ENCODE results near the gene ECM1. TPM values are rescaled to one million over a fixed set of nuclear protein-coding genes. Genes with fewer than 3 reads are reported as not detected.

Gene ECM1
- total and polyA plus RNA-seq, 2 of the 8 experiments (the other 6 are each of a cell fraction or from before 2014, with no cell fraction given): 0.95 to 0.98 TPM

DNA sequence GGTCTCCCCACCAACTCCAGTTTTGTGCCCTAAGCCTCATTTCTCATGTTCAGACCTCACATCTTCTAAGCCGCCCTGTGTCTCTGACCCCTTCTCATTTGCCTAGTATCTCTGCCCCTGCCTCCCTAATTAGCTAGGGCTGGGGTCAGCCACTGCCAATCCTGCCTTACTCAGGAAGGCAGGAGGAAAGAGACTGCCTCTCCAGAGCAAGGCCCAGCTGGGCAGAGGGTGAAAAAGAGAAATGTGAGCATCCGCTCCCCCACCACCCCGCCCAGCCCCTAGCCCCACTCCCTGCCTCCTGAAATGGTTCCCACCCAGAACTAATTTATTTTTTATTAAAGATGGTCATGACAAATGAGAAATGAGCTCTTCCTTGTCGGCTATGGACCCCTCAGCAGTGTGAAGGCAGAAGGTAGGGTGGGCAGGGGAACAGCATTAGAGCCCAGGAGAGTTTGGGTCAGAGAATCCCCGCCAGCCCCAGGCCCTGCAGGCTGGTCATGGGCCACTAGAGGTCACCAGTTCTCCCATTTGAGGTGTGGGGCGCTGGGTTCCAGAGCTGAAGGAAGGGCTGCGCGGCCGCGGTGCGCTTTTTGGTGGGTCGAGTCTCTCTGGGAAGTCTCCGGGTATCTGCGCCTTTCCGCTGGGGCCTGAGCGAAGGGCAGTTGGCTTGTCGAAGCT is 52.8 kb downstream of the ECM1 start:
- H3K79me1 ChIP-seq (ENCODE audit: low read depth, low read length): no peaks in the 10 kb centered on the region
- POLR2A ChIA-PET (ENCODE audit: partially characterized antibody): interaction anchor here (0.6 to 43.7 kb wide), 12 partner anchors 10 to 324 kb away, joined by 3 to 1380 read pairs (median 4); partner anchors contain the start of genes ADAMTSL4, ENSA, FALEC and HORMAD1
- H2BK20ac ChIP-seq (ENCODE audit: low read length): 0 out of 2 replicates have a peak overlapping the region, but pooled peaks have one; percentile 72
- CTCF ChIA-PET (ENCODE audit: partially characterized antibody): interaction anchor here (0.6 to 13.7 kb wide), 49 partner anchors 11 to 433 kb away, joined by 3 to 210 read pairs (median 4); partner anchors contain the start of genes ADAMTSL4, CTSK, ENSA and FALEC
- peak overlapping the region; percentile 69 for H4K8ac ChIP-seq (ENCODE audit: extremely low read depth, insufficient read depth, low read length)
- H3K4me2 ChIP-seq (ENCODE audit: insufficient read depth in 1 of 2, low read depth in 2 of 2, low read length in 2 of 2): peak overlapping the region; percentile 85 to 95
- peak overlapping the region; percentile 88; the same call in 1 of the 2 replicates for H3K27ac ChIP-seq (ENCODE audit: low read depth, low read length)
- peaks cover 7% of the 10 kb centered on the region for H3K23me2 ChIP-seq (ENCODE audit: low read depth, low read length)
- no peak overlapping the region for H3K23ac ChIP-seq (ENCODE audit: insufficient read length)
- peak overlapping the region; percentile 63 for H2BK120ac ChIP-seq (replicated peaks; ENCODE audit: low read depth, low read length)
- peak overlapping the region; percentile 97 for H2BK5ac ChIP-seq (ENCODE audit: low read depth, low read length)
- H2AK5ac ChIP-seq (ENCODE audit: low read depth, low read length): 0 out of 2 replicates have a peak overlapping the region, but pooled peaks have one; percentile 42
- peaks cover 0 to under 1% (median under 1%) of the 10 kb centered on the region in 4 experiments; a peak in 2 of 8 replicates for H3K36me3 ChIP-seq (ENCODE audit: control insufficient read depth in 2 of 4, insufficient read depth in 4 of 4, low read length in 3 of 4)
- no peak for FAIRE-seq
- peaks cover 11 to 23% (median 18%) of the 10 kb centered on the region in 4 experiments for H3K4me1 ChIP-seq (replicated peaks in 1 of 4; ENCODE audit: control insufficient read depth in 3 of 4, insufficient read depth in 4 of 4, low read length in 3 of 4)
- TF ChIP-seq POU5F1 (IDR thresholded peaks at IDR 0.05; ENCODE audit: low read depth, low read length): no peak
- TF ChIP-seq PHF8 (conservative IDR thresholded peaks at IDR 0.05; ENCODE audit: low read depth, low read length): 0 out of 2 replicates have a peak, but pooled peaks have one; percentile 25
- peak; percentile 80 to 89 for TF ChIP-seq RAD21 (IDR thresholded peaks at IDR 0.05 in 1 of 2, conservative IDR thresholded peaks at IDR 0.05 in 1 of 2; ENCODE audit: low read depth in 2 of 2, low read length in 2 of 2)
- no peak for TF ChIP-seq EGR1 (IDR thresholded peaks at IDR 0.05; ENCODE audit: borderline replicate concordance, low read depth, low read length)
- TF ChIP-seq, protein P1, sequence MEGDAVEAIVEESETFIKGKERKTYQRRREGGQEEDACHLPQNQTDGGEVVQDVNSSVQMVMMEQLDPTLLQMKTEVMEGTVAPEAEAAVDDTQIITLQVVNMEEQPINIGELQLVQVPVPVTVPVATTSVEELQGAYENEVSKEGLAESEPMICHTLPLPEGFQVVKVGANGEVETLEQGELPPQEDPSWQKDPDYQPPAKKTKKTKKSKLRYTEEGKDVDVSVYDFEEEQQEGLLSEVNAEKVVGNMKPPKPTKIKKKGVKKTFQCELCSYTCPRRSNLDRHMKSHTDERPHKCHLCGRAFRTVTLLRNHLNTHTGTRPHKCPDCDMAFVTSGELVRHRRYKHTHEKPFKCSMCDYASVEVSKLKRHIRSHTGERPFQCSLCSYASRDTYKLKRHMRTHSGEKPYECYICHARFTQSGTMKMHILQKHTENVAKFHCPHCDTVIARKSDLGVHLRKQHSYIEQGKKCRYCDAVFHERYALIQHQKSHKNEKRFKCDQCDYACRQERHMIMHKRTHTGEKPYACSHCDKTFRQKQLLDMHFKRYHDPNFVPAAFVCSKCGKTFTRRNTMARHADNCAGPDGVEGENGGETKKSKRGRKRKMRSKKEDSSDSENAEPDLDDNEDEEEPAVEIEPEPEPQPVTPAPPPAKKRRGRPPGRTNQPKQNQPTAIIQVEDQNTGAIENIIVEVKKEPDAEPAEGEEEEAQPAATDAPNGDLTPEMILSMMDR (IDR thresholded peaks at IDR 0.05; ENCODE audit: control extremely low read depth in 1 of 3, insufficient read depth in 1 of 3, low read depth in 1 of 3, low read length in 3 of 3): peak in 2 of 3 experiments; percentile 89 to 95; a peak in 3 of 4 replicates
- peak; percentile 35; the same call in 1 of the 2 replicates for TF ChIP-seq CREB1 (IDR thresholded peaks at IDR 0.05)
- H4K91ac ChIP-seq (replicated peaks; ENCODE audit: insufficient read length, low read length): peak overlapping the region; percentile 39
- H3K79me2 ChIP-seq (ENCODE audit: control insufficient read depth in 1 of 2, insufficient read depth in 2 of 2, low read length in 2 of 2): peaks cover 0 to 32% of the 10 kb centered on the region in 2 experiments; a peak in 2 of 4 replicates
- peak in 1 of 2 experiments; percentile 95 for DNase-seq (ENCODE audit: low read depth in 1 of 2, low spot score in 2 of 2)
- no peak overlapping the region for H3K56ac ChIP-seq (replicated peaks; ENCODE audit: insufficient read length, low read depth, low read length)
- H3K4ac ChIP-seq (replicated peaks; ENCODE audit: insufficient read length, low read depth, low read length): no peak overlapping the region
- peak overlapping the region; percentile 88 for H2BK12ac ChIP-seq (ENCODE audit: low read depth, low read length)
- no peak overlapping the region for H3K14ac ChIP-seq (ENCODE audit: insufficient read length)
- peak overlapping the region; percentile 65 for H4K5ac ChIP-seq (ENCODE audit: insufficient read length, low read depth, low read length)
- H3K18ac ChIP-seq (ENCODE audit: extremely low read depth, low read length): peak overlapping the region; percentile 98
- H3K4me3 ChIP-seq (ENCODE audit: extremely low read depth in 1 of 4, insufficient read depth in 2 of 4, low read depth in 3 of 4, low read length in 4 of 4): peak overlapping the region; percentile 42 to 79 (median 70)
- no peak overlapping the region for H2AFZ ChIP-seq (ENCODE audit: low read length)
- no peaks in the 10 kb centered on the region for H3K27me3 ChIP-seq (replicated peaks in 1 of 4; ENCODE audit: control insufficient read depth in 3 of 4, extremely low read depth in 1 of 4, insufficient read depth in 3 of 4, low read length in 3 of 4)
- peaks cover 0 to 2% of the 10 kb centered on the region in 2 experiments for H4K20me1 ChIP-seq (replicated peaks in 1 of 2; ENCODE audit: control insufficient read depth in 1 of 2, insufficient read depth in 2 of 2, low read length in 2 of 2)
- no peaks in the 10 kb centered on the region for H3K9me3 ChIP-seq (ENCODE audit: insufficient read depth in 2 of 2, low read depth in 1 of 2, low read length in 1 of 2)
- H2BK15ac ChIP-seq (ENCODE audit: low read length): peak overlapping the region; percentile 100; the same call in 1 of the 2 replicates
- H3K9ac ChIP-seq (replicated peaks in 1 of 4; ENCODE audit: extremely low read depth in 1 of 4, low read depth in 3 of 4, low read length in 3 of 4): peak overlapping the region in 3 of 4 experiments; percentile 37 to 78 (median 77); a peak in 5 of 7 replicates
- 17% methylated on average over 16 of the region's 17 CpGs; no CpG with 5 or more reads in 1 of the 2 experiments for WGBS, 2 experiments (ENCODE audit: extremely low coverage in 1 of 2, insufficient coverage in 1 of 2, insufficient read length in 1 of 2, insufficient replicate concordance in 2 of 2, low coverage in 1 of 2, low lambda C conversion rate in 2 of 2, missing lambda C conversion rate in 1 of 2)
